Naive thymus-derived CD8-positive, alpha-beta T cell (primary cell): ENCODE data around the gene ZNF268. TPM values are rescaled to one million over a fixed set of nuclear protein-coding genes. Genes with fewer than 3 reads are reported as not detected.
A peak's percentile ranks its signal among the peaks of the same experiment; 100 is the strongest.

Experiments used
- ATAC-seq, 2 donors: fragments of 150-1000 bp; cut with Tn5 transposase in 1 of 2; sonication (Bioruptor Pico), chemical (Tn5 transposase) in 1 of 2; 1 replicate in 1 of 2; 2 replicates in 1 of 2; pipeline ENCODE4 v1.10.0; 2021; ENCODE audit warnings: mild to moderate bottlenecking in 2 of 2, moderate library complexity in 2 of 2
- POLR2A ChIA-PET: fragments of 350-600 bp; sonication (Branson Sonifier 250); formaldehyde crosslinking; loops from one replicate; lab custom pipeline; 2021; ENCODE audit warnings: antibody characterized with exemption; lab: Charles Lee
- DNase-seq, 10 donors: peaks; one replicate each; pipeline versions ENCODE4 v3.0.0 to v3.0.0-alpha.2; 2020 to 2022
- H3K27ac Mint-ChIP-seq, 10 donors: one replicate each; pipeline ENCODE4 v1.8.0; 2020 to 2022; ENCODE audit warnings: mild to moderate bottlenecking in 10 of 10, mixed read lengths in 10 of 10, moderate library complexity in 4 of 10, inconsistent platforms in 1 of 10
- H3K27me3 Mint-ChIP-seq, 5 donors: one replicate each; pipeline ENCODE4 v1.8.0; 2021 to 2022; ENCODE audit warnings: mixed read lengths in 5 of 5
- H3K36me3 Mint-ChIP-seq, 3 donors: one replicate each; pipeline ENCODE4 v1.8.0; 2020 to 2022; ENCODE audit warnings: mixed read lengths in 3 of 3, mild to moderate bottlenecking in 2 of 3, inconsistent platforms in 1 of 3
- H3K4me1 Mint-ChIP-seq, 4 donors: one replicate each; pipeline ENCODE4 v1.8.0; 2021 to 2022; ENCODE audit warnings: mixed read lengths in 4 of 4
- H3K4me3 Mint-ChIP-seq, 10 donors: one replicate each; pipeline ENCODE4 v1.8.0; 2020 to 2022; ENCODE audit warnings: mild to moderate bottlenecking in 10 of 10, mixed read lengths in 10 of 10, moderate library complexity in 6 of 10, inconsistent platforms in 1 of 10
- H3K9me3 Mint-ChIP-seq, 9 donors: one replicate each; pipeline ENCODE4 v1.8.0; 2020 to 2022; ENCODE audit warnings: mixed read lengths in 9 of 9, mild to moderate bottlenecking in 3 of 9, inconsistent platforms in 1 of 9, moderate library complexity in 1 of 9
- polyA plus RNA-seq, 3 donors: library from polyadenylated mRNA; unstranded; fragments of 300-500 nt; fragmentation: Illumina TruSeq; gene quantifications; one replicate each; pipeline ENCODE4 v1.2.3, GENCODE V29; 2021
- total RNA-seq, 8 experiments: library from RNA in 2 of 8; stranded (reverse) in 2 of 8; gene quantifications; one replicate each; pipeline ENCODE4 v1.2.3 and lab custom pipeline; 2021 to 2026

ZNF268 gene
- total RNA-seq (10 to 100 TPM; 32.8 to 36.6 TPM), polyA plus RNA-seq (10 to 100 TPM; 15.3 to 18.3 (median 16.3) TPM), total RNA-seq (lab: John Stamatoyannopoulos, UW) (23.1 to 70.3 (median 54.8) reads per million in 6 experiments)

DNA sequence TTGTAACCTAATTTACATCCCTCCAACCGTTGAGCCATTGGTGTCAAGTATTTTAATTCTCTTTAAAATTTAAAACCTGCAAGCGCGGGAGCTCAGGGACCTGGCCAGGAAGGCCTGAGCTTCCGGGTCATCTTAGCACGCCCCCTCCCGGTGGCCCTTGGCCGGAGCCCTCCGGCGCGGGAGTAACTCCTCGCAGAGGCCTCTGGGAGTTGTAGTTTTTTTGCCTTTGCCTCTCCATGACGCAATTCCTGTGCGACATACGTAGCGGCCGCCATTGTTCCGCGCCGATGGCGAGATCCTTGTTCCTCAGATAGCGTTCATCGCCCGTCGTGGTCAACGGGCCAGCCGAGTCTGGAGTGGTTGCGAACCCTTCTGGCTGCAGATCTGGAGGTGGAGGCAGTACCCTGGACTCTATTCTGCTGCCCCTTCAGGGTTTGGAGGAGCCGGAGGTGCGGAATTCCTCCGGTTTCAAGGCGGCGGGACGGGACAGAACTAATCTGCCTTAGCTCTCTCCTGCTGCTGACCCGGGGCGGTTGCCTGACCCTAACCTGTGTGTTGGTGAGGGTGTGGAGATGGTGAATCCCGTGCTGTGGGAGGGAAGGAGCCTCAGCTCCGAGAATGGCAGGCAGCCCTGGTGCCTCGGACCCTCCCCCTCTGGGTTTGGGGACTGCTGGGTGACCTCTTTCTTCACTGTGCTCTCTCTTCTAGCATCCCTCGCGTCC is at the start of gene ZNF268:
Gene ZNF268 (plus strand): TSS at position 258 of the 722 bp plus-strand sequence. CDS start 503 bp downstream, outside the sequence.
- POLR2A ChIA-PET: interaction anchor here (0.5 to 2.3 kb wide), 7 partner anchors 50 to 422 kb away, joined by 3 to 26 read pairs (median 4); partner anchors contain the start of genes ZNF10, ZNF26 and ZNF891

GRCh38 chr12:133135747-133136146 is 45.5 kb upstream of the ZNF268 start:
- peaks cover 74 to 91% (median 90%) of the 10 kb centered on the region in 3 donors for H3K36me3 Mint-ChIP-seq
- DNase-seq (no peak), ATAC-seq (no peak)
- peak overlapping the region in 1 of 10 donors; percentile 18 for H3K27ac Mint-ChIP-seq
- peaks cover 39 to 100% (median 69%) of the 10 kb centered on the region in 9 donors for H3K9me3 Mint-ChIP-seq
- H3K4me1 Mint-ChIP-seq: peaks cover 11 to 21% (median 17%) of the 10 kb centered on the region in 4 donors
- H3K27me3 Mint-ChIP-seq: no peaks in the 10 kb centered on the region
- POLR2A ChIA-PET: no interaction called here
- peak overlapping the region in 1 of 10 donors; percentile 34 for H3K4me3 Mint-ChIP-seq

More for the DNA sequence above, at the start of gene ZNF268:
- Mint-ChIP-seq H3K9me3 (peaks cover 17 to 91% (median 55%) of the 10 kb centered on the region in 9 donors), H3K4me1 (peaks cover 18 to 30% (median 21%) of the 10 kb centered on the region in 4 donors), H3K27ac (peak within 1 kb of the TSS; percentile 89 to 97 (median 94)), H3K4me3 (peak within 1 kb of the TSS; percentile 90 to 97 (median 94)), H3K36me3 (peaks cover 44 to 66% (median 59%) of the 10 kb centered on the region in 3 donors), H3K27me3 (no peaks in the 10 kb centered on the region)
- ATAC-seq: peak; percentile 87 to 94
- DNase-seq: peak; percentile 74 to 95 (median 86)

DNA sequence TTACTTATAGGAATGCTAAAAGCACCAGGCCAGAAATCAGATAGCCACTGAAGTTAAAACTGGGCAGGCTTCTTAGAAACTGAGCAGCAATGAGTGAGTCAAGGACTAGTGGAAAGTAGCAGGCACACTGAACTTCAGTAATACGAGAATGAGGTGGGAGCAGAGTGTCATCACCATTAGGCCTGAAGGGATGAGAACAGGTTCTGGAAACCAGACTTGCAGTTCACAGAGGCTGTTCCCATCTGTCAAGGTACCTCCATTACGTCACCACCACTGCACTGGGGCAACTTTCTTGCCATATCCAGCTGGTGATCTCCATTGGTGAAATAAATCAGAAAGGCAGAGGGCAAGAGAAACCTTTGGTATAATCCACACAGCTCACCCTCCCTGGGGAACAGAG is 35.3 kb upstream of the ZNF268 start:
- peaks cover 30 to 97% (median 53%) of the 10 kb centered on the region in 9 donors for H3K9me3 Mint-ChIP-seq
- H3K27me3 Mint-ChIP-seq: no peaks in the 10 kb centered on the region

DNA sequence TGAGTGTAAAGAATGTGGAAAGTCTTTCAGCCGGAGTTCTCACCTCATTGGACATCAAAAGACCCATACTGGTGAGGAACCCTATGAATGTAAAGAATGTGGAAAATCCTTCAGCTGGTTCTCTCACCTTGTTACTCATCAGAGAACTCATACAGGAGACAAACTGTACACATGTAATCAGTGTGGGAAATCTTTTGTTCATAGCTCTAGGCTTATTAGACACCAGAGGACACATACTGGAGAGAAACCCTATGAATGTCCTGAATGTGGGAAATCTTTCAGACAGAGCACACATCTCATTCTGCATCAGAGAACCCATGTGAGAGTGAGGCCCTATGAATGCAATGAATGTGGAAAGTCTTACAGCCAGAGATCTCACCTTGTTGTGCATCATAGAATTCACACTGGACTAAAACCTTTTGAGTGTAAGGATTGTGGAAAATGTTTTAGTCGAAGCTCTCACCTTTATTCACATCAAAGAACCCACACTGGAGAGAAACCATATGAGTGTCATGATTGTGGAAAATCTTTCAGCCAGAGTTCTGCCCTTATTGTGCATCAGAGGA is 25.1 kb upstream of the ZNF268 start:
- Mint-ChIP-seq H3K27ac (no peak overlapping the region), H3K4me3 (no peak overlapping the region), H3K9me3 (peaks cover 13 to 100% (median 73%) of the 10 kb centered on the region in 9 donors), H3K36me3 (peaks cover 68 to 86% (median 85%) of the 10 kb centered on the region in 3 donors), H3K4me1 (no peaks in the 10 kb centered on the region), H3K27me3 (no peaks in the 10 kb centered on the region)
- POLR2A ChIA-PET: interaction anchor here (0.9 kb wide), 1 partner anchor 25 kb away, joined by 4 read pairs; the partner anchor contains the start of gene ZNF10
- DNase-seq (no peak), ATAC-seq (peak in 1 of 2 donors; percentile 28)

More for the DNA sequence above, 35.3 kb upstream of the ZNF268 start:
- no peak overlapping the region for H3K27ac Mint-ChIP-seq
- DNase-seq (no peak), ATAC-seq (no peak)
- H3K36me3 Mint-ChIP-seq: peaks cover 77 to 91% (median 83%) of the 10 kb centered on the region in 3 donors
- POLR2A ChIA-PET: no interaction called here
- no peak overlapping the region for H3K4me3 Mint-ChIP-seq
- H3K4me1 Mint-ChIP-seq: no peaks in the 10 kb centered on the region

- no peak overlapping the region for H3K4me3 Mint-ChIP-seq
- peaks cover 13 to 93% (median 63%) of the 10 kb centered on the region in 9 donors for H3K9me3 Mint-ChIP-seq
- peaks cover 0 to 59% (median 42%) of the 10 kb centered on the region in 3 donors for H3K36me3 Mint-ChIP-seq
Observed at GRCh38 chr12:133165776-133166175, 15.5 kb upstream of the ZNF268 start.

GRCh38 chr12:133172491-133172890 is 8.8 kb upstream of the ZNF268 start:
- no peaks in the 10 kb centered on the region for H3K4me1 Mint-ChIP-seq
- H3K27me3 Mint-ChIP-seq: no peaks in the 10 kb centered on the region
- DNase-seq (no peak), ATAC-seq (no peak)
- POLR2A ChIA-PET: interaction anchor here (0.6 kb wide), 1 partner anchor 23 kb away, joined by 4 read pairs; no protein-coding TSS in a partner anchor
- H3K9me3 Mint-ChIP-seq: peaks cover 20 to 89% (median 55%) of the 10 kb centered on the region in 9 donors
- H3K27ac Mint-ChIP-seq: no peak overlapping the region
- peaks cover 0 to 52% (median 41%) of the 10 kb centered on the region in 3 donors for H3K36me3 Mint-ChIP-seq
- no peak overlapping the region for H3K4me3 Mint-ChIP-seq

More at GRCh38 chr12:133165776-133166175, 15.5 kb upstream of the ZNF268 start:
- Mint-ChIP-seq H3K27ac (no peak overlapping the region), H3K4me1 (no peaks in the 10 kb centered on the region), H3K27me3 (no peaks in the 10 kb centered on the region)
- ATAC-seq (no peak), DNase-seq (no peak)
- POLR2A ChIA-PET: no interaction called here

- POLR2A ChIA-PET: interaction anchor here (0.6 kb wide), 1 partner anchor 20 kb away, joined by 3 read pairs; no protein-coding TSS in a partner anchor
Observed at GRCh38 chr12:133174901-133175300, 6.4 kb upstream of the ZNF268 start.

GRCh38 chr12:133180669-133181068 is 626 bp upstream of the ZNF268 start:
- DNase-seq: no peak

More at GRCh38 chr12:133174901-133175300, 6.4 kb upstream of the ZNF268 start:
- peaks cover 25 to 89% (median 51%) of the 10 kb centered on the region in 9 donors for H3K9me3 Mint-ChIP-seq
- H3K4me3 Mint-ChIP-seq: no peak overlapping the region
- H3K36me3 Mint-ChIP-seq: peaks cover 0 to 49% (median 36%) of the 10 kb centered on the region in 3 donors
- no peaks in the 10 kb centered on the region for H3K27me3 Mint-ChIP-seq
- DNase-seq: no peak
- ATAC-seq: no peak
- H3K4me1 Mint-ChIP-seq: no peaks in the 10 kb centered on the region
- H3K27ac Mint-ChIP-seq: no peak overlapping the region

GRCh38 chr12:133190176-133190575 is 8.9 kb downstream of the ZNF268 start:
- Mint-ChIP-seq H3K36me3 (peaks cover 86 to 100% (median 100%) of the 10 kb centered on the region in 3 donors), H3K9me3 (peaks cover 0 to 100% (median 62%) of the 10 kb centered on the region in 9 donors), H3K27me3 (no peaks in the 10 kb centered on the region), H3K4me3 (peak overlapping the region in 2 of 10 donors; percentile 7 to 18), H3K27ac (no peak overlapping the region), H3K4me1 (peaks cover 3 to 6% (median 4%) of the 10 kb centered on the region in 4 donors)
- no peak for ATAC-seq
- POLR2A ChIA-PET: no interaction called here
- DNase-seq: no peak

More at GRCh38 chr12:133180669-133181068, 626 bp upstream of the ZNF268 start:
- Mint-ChIP-seq H3K27me3 (no peaks in the 10 kb centered on the region), H3K9me3 (peaks cover 25 to 91% (median 60%) of the 10 kb centered on the region in 9 donors), H3K4me3 (peak overlapping the region in 8 of 10 donors; percentile 28 to 91 (median 66)), H3K4me1 (peaks cover 18 to 28% (median 21%) of the 10 kb centered on the region in 4 donors), H3K36me3 (peaks cover 37 to 62% (median 61%) of the 10 kb centered on the region in 3 donors), H3K27ac (peak overlapping the region in 1 of 10 donors; percentile 92)
- POLR2A ChIA-PET: interaction anchor here (0.6 to 2.3 kb wide), 5 partner anchors 50 to 229 kb away, joined by 4 to 26 read pairs (median 16); partner anchors contain the start of genes ZNF10, ZNF26 and ZNF891
- no peak for ATAC-seq

GRCh38 chr12:133192847-133193246 is 11.6 kb downstream of the ZNF268 start:
- Mint-ChIP-seq H3K4me1 (no peaks in the 10 kb centered on the region), H3K27ac (no peak overlapping the region), H3K27me3 (no peaks in the 10 kb centered on the region), H3K36me3 (peaks cover 71 to 88% (median 88%) of the 10 kb centered on the region in 3 donors), H3K9me3 (peaks cover 0 to 93% (median 61%) of the 10 kb centered on the region in 9 donors), H3K4me3 (no peak overlapping the region)
- POLR2A ChIA-PET: no interaction called here
- ATAC-seq: no peak
- no peak for DNase-seq

- peaks cover 0 to 84% (median 54%) of the 10 kb centered on the region in 9 donors for H3K9me3 Mint-ChIP-seq
- no peak for DNase-seq
- no peaks in the 10 kb centered on the region for H3K4me1 Mint-ChIP-seq
- H3K27ac Mint-ChIP-seq: no peak overlapping the region
- no peaks in the 10 kb centered on the region for H3K27me3 Mint-ChIP-seq
- H3K36me3 Mint-ChIP-seq: peaks cover 46 to 75% (median 50%) of the 10 kb centered on the region in 3 donors
- no peak for ATAC-seq
- H3K4me3 Mint-ChIP-seq: no peak overlapping the region
- POLR2A ChIA-PET: interaction anchor here (0.7 to 0.9 kb wide), 2 partner anchors 71 to 100 kb away, joined by 3 to 4 read pairs; partner anchors contain the start of genes ZNF10 and ZNF891
Observed at GRCh38 chr12:133201888-133202287, 20.6 kb downstream of the ZNF268 start.
